GM19328 (cell line): ENCODE measurements around the gene ENOX1.
"Not testable (repeated sequence)": the region's sequence is repeated elsewhere in the genome, so short reads cannot be mapped to it uniquely, and the experiment has no call there.

Experiments
- ATAC-seq: cut with Tn5 transposase; IDR thresholded peaks from one replicate; pipeline ENCODE4 v1.9.1; 2021; ENCODE audit warnings: mild to moderate bottlenecking, moderate library complexity; ENCODE audit not compliant: unreplicated experiment

The ENOX1 gene

GRCh38 chr13:43786766-43787517 is at the start of gene ENOX1:
Gene ENOX1 (minus strand): TSS chr13:43786972.
- no peak for ATAC-seq

- no peak for ATAC-seq
These were observed 48.9 kb upstream of the ENOX1 start for GRCh38 chr13:43835701-43836100.

GRCh38 chr13:43831088-43831487 is 44.3 kb upstream of the ENOX1 start:
- no peak for ATAC-seq

- no peak for ATAC-seq
These were observed 43.7 kb upstream of the ENOX1 start for GRCh38 chr13:43830497-43830881.

- ATAC-seq, result not testable (repeated sequence)
These were observed 37.9 kb upstream of the ENOX1 start for GRCh38 chr13:43824656-43825055.

- no peak for ATAC-seq
These were observed 36.2 kb upstream of the ENOX1 start for GRCh38 chr13:43822969-43823368.

GRCh38 chr13:43816401-43816889 is 29.7 kb upstream of the ENOX1 start:
- ATAC-seq, result no peak

- ATAC-seq, result no peak
These were observed 28.4 kb upstream of the ENOX1 start for GRCh38 chr13:43815204-43815603.

- no peak for ATAC-seq
These were observed 21.9 kb upstream of the ENOX1 start for GRCh38 chr13:43808676-43809075.

GRCh38 chr13:43805681-43806128 is 18.9 kb upstream of the ENOX1 start:
- ATAC-seq, result no peak

- no peak for ATAC-seq
These were observed 18.3 kb upstream of the ENOX1 start for GRCh38 chr13:43805071-43805468.

- ATAC-seq, result no peak
These were observed 17.8 kb upstream of the ENOX1 start for GRCh38 chr13:43804461-43805070.

- ATAC-seq, result no peak
These were observed 15.7 kb upstream of the ENOX1 start for GRCh38 chr13:43802511-43802910.

GRCh38 chr13:43800828-43801227 is 14.1 kb upstream of the ENOX1 start:
- no peak for ATAC-seq

- ATAC-seq, result no peak
These were observed 12.4 kb upstream of the ENOX1 start for GRCh38 chr13:43799191-43799590.

- no peak for ATAC-seq
These were observed 11.1 kb upstream of the ENOX1 start for GRCh38 chr13:43797869-43798268.

- no peak for ATAC-seq
These were observed 10.4 kb upstream of the ENOX1 start for GRCh38 chr13:43797159-43797558.

GRCh38 chr13:43794416-43794815 is 7.6 kb upstream of the ENOX1 start:
- no peak for ATAC-seq

GRCh38 chr13:43792076-43792881 is 5.5 kb upstream of the ENOX1 start:
- no peak for ATAC-seq

GRCh38 chr13:43787997-43788396 is 1.2 kb upstream of the ENOX1 start:
- no peak for ATAC-seq

GRCh38 chr13:43787518-43787891 is 733 bp upstream of the ENOX1 start:
- no peak for ATAC-seq

GRCh38 chr13:43786472-43786765 is 353 bp downstream of the ENOX1 start:
- no peak for ATAC-seq
